SIG-M5 treated with dmso at 0.1 percent for 504 hours (cell line): ENCODE data around the gene HLA-DRB1.
"Not testable (repeated sequence)": the region's sequence is repeated elsewhere in the genome, so short reads cannot be mapped to it uniquely, and the experiment has no call there.

Experiments used
- DNase-seq: peaks from one replicate; lab custom pipeline; 2025; ENCODE audit not compliant: unreplicated experiment; lab: John Stamatoyannopoulos, UW

Gene HLA-DRB1

DNA sequence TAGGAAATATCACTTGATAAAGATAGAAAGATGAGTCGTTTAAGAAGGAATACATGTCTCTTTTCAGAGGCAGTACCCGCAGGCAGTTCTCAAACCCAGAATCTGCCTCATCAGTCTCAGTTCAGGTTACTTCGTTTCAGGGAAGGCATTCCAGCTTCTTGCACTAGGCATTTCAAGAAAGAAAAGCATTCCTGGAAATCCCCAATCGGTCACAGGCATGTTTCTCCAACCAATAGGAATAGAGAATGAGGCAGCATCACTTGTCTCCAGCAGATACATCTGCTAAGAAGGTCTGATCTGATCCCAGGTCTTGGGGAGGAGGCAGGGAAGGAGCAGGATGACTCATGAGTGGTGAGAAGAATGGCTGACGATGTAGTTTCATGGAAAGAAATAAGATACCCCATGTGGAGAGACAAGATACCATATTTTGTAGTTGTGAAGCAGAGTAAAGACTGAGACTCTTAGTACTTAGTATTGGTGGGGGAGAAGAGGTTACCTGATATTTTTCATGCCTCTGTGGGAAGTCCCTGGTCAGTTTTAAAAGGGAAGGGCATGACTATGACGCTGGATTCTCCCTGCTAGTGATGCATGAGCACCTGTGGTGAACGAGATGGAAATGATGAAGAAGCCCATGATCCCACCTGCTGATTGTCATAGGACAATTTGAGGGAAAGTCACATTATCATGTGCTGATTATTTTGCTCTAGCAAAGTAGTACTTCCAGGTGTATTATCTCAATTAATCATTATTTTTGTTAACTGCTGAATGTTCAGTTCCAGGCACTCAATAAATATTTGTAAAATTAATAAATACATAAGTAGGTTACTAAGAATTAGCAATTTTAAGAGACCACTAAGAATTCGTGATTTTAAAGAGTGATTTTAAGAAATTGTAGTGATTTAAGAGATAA, 20.3 kb upstream of the HLA-DRB1 start:
- DNase-seq = peak; percentile 82

GRCh38 chr6:32609391-32609730, 19.7 kb upstream of the HLA-DRB1 start:
- DNase-seq = no peak

DNA sequence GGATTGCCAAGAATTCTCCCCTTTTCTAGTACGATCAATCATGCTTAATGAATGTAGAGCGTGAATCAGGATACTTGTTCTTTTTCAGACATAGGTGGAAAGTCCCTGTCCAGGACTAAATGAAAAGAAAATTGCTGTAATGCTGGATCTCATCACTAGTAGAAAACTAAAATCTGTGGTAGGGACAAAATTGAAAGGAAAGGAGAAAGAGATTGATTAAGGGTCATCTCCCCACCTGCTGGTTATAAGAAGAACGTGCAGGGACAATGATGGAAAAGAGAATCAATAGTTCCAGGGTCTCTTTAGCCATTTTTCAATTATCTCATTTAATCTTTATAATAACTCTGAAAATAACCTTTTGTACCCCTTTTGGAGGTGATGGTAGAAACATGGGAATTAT, 18.7 kb upstream of the HLA-DRB1 start:
- DNase-seq = no peak

- no peak for DNase-seq
Observed at GRCh38 chr6:32607988-32608298, 18.3 kb upstream of the HLA-DRB1 start.

- DNase-seq = no peak
Observed at GRCh38 chr6:32607263-32607987, 17.8 kb upstream of the HLA-DRB1 start.

DNA sequence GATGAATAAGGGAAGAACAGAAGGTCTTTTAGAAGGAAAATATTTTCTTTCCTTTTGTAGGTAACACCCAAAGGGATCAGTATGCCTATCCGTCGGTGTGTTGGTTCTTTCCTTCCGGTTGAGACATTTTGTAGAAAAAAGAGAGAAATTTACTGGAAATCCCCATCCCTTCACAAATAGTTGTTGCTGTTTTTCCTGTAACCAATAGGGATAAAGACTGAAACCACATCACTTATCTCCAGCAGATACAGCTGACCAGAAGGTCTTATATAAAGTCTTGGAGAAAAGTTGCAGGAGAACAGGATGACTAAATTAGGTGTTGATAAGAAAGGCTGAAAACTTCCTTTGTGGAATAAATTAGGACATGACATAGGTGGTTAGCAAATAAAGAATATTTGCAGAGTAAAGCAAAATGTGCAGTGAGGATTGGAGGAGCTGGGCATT, 14.8 kb upstream of the HLA-DRB1 start:
- no peak for DNase-seq

DNA sequence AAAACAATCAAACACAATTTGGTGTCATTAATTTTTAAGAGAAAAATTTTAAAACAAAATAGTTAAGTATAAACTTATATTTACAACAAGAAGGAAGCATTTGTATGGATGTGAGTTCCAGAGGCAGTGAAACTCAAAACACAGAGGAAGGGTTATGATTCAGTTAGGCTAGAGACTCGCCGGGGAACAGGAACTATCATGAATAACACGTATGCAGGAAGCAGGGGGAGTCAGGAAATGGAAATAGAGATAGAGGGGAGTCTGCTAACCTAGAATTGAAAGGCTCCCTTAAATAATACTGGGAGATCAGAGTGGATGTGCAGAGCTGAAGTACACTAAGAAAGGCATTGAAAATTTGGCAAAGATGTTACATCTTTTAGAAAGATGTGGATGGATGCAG, 14.2 kb upstream of the HLA-DRB1 start:
- DNase-seq = no peak

GRCh38 chr6:32603222-32603621, 13.6 kb upstream of the HLA-DRB1 start:
- DNase-seq = no peak

DNA sequence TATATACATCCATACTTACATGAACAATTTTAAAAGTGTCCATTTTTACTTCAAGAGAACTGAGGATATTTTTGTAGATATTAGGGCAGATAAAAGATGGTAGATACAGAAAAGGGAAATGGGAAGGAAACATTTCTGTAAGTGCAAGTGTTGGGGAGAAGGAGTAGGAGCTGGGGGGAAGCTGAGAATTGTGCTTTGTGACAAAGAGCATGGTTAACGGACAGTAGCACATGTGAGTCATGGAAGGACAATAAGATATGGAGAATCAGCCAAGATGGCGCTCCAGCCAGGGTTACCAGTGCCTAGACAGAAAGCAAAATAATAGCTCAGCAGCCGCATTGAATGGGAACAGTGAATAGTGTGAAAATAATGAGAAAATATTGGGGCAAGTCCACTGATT, 12.7 kb upstream of the HLA-DRB1 start:
- no peak for DNase-seq

- no peak for DNase-seq
Observed at GRCh38 chr6:32597024-32597423, 7.4 kb upstream of the HLA-DRB1 start.

DNA sequence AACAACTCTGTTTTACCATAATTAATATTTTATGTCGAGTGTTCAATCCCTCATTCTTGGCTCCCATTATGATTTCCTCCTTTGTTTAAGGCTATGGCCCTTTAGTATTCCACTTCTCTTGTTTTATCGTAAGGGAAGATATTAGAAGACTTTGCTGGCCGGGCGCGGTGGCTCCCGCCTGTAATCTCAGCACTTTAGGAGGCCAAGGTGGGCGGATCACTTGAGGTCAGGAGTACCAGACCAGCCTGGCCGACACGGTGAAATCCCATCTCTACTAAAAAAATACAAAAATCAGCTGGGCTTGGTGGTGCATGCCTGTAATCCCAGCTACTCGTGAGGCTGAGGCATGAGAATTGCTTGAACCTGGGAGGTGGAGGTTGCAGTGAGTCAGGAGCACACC, 1.1 kb upstream of the HLA-DRB1 start:
- DNase-seq = not testable (repeated sequence)

DNA sequence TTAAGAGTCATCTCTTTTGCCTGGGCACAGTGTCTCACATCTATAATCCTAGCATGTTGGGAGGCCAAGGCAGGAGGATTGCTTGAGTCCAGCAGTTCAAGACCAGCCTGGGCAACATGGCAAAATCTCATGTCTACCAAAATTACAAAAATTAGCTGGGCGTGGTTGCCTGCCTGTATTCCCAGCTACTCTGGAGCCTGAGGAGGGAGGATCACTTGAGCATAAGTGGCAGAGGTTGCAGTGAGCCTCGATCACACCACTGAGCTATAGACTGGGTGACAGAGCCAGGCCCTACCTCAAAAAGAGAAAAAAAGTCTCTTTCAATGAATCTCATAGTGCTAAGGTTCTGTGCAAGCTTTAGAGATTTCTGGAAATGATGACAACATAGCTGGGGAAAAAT, 1.5 kb downstream of the HLA-DRB1 start:
- no peak for DNase-seq

DNA sequence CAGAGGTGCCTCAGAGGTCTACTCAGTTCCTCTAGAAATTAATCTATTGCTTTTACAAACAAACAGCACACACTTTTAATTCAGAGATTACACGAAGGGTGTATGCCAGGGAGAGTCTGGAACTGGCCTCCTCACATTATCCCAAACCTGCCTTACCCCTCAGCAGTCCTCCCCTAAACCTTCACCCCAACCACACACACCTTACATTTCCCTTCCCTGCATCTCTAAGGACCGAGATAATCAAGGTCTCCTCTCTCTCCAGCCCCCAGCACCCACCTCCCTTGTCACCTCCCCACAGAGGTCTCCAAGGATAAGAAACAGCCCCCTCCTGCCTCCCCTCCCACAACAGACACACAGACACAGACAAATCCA, 6.1 kb downstream of the HLA-DRB1 start:
- DNase-seq = no peak

- DNase-seq = no peak
Observed at GRCh38 chr6:32581315-32582095, 8.1 kb downstream of the HLA-DRB1 start.

GRCh38 chr6:32580593-32580992, 9.1 kb downstream of the HLA-DRB1 start:
- DNase-seq = no peak

DNA sequence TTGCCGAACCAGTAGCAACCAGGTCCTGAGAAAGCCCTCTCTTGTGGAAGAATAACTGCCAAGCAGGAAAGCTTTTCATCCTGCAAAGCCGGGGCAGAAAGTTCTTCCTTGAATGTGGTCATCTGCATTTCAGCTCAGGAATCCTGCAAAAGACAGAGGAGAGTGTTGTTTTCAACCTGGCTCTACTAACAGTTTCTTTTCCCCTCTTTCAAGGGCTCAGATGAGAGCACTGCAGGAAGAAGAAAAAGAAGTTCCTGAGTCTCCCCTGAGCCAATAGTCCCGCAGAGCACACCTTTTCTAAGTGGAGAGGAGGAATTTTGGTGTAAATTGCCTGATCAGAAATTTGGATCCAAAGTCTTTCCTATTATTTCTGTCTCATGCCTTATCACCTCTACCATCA, 10.7 kb downstream of the HLA-DRB1 start:
- DNase-seq = no peak

- DNase-seq = not testable (repeated sequence)
Observed at GRCh38 chr6:32577493-32577892, 12.2 kb downstream of the HLA-DRB1 start.

DNA sequence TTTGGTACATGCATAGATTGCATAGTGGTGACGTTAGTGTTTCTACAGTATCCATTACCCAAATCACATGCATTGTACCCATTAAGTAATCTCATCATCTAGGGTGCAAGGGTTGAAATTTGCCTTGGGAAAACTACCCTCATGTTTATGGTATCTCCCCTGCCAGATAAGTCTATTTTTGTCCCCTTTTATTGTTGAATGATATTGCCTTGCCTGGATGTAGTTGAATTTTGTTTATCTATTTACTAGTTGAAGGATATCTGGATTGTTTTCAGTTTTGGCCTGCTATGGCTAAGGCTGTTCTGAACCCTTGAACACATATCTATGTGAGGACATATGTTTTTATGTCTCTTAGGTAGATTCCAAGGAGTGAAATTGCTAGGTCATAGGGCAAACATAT, 13.4 kb downstream of the HLA-DRB1 start:
- DNase-seq = no peak

- no peak for DNase-seq
Observed at GRCh38 chr6:32570363-32570905, 19.2 kb downstream of the HLA-DRB1 start.

GRCh38 chr6:32568561-32568960, 21.1 kb downstream of the HLA-DRB1 start:
- DNase-seq = no peak

- DNase-seq = no peak
Observed at GRCh38 chr6:32566957-32567356, 22.7 kb downstream of the HLA-DRB1 start.

GRCh38 chr6:32565511-32565910, 24.1 kb downstream of the HLA-DRB1 start:
- no peak for DNase-seq
